HCT116 (cell line): ENCODE measurements around the gene ARHGEF39.

Experiments used
- CTCF ChIP-seq, 3 experiments: fragments of 200-600 bp in 1 of 3; sonication (generic) in 1 of 3; IDR thresholded peaks in 2 of 3; conservative IDR thresholded peaks in 1 of 3; 2 replicates each; pipeline ENCODE4 v1.5.1; 2012 to 2017; ENCODE audit warnings: low read depth in 2 of 3, low read length in 2 of 3, antibody characterized with exemption in 1 of 3, borderline replicate concordance in 1 of 3, control low read depth in 1 of 3, mild to moderate bottlenecking in 1 of 3, mixed read lengths in 1 of 3, mixed run types in 1 of 3, moderate library complexity in 1 of 3; ENCODE audit not compliant: insufficient read depth in 1 of 3
- ELF1 ChIP-seq: IDR thresholded peaks from 2 replicates; pipeline ENCODE4 v1.6.1; 2012; ENCODE audit warnings: low read depth, borderline replicate concordance
- FOSL1 ChIP-seq: IDR thresholded peaks from 2 replicates; pipeline ENCODE4 v1.6.1; 2012; ENCODE audit warnings: low read depth
- POLR2AphosphoS5 ChIP-seq: IDR thresholded peaks from 2 replicates; pipeline ENCODE4 v1.6.1; 2011; ENCODE audit warnings: mild to moderate bottlenecking, low read depth, low read length, moderate library complexity
- ZNF274 ChIP-seq: fragments of 200-500 bp; sonication (Bioruptor generic); IDR thresholded peaks from 2 replicates; pipeline ENCODE4 v1.6.1; 2014; ENCODE audit warnings: mild to moderate bottlenecking, low read depth, low read length, inconsistent platforms

- TF ChIP-seq CTCF (IDR thresholded peaks at IDR 0.05 in 2 of 3, conservative IDR thresholded peaks at IDR 0.05 in 1 of 3; ENCODE audit: borderline replicate concordance in 1 of 3, insufficient read depth in 1 of 3, low read depth in 2 of 3, low read length in 2 of 3) (no peak), POLR2AphosphoS5 (peak; percentile 87), FOSL1 (no peak), ZNF274 (no peak), ELF1 (no peak)
Measured at GRCh38 chr9:35689542-35690293, 24.7 kb upstream of the ARHGEF39 start, which contains the start of gene TPM2.
